H4 (cell line): ENCODE measurements around the gene C1QTNF8. TPM values are rescaled to one million over a fixed set of nuclear protein-coding genes. Genes with fewer than 3 reads are reported as not detected.

Experiments
- DNase-seq: peaks from one replicate; pipeline ENCODE4 v3.0.0-alpha.2; 2015; ENCODE audit warnings: low spot score
- total RNA-seq: library from RNA; depleted of rRNA; stranded (reverse); fragments of >200 nt; shearing (Covaris generic); gene quantifications from 2 replicates; pipeline ENCODE4 v1.2.3, GENCODE V29; 2014

C1QTNF8 gene
- total RNA-seq, 1 experiment from 2014 or later, result not detected

- no peak for DNase-seq
Measured at GRCh38 chr16:1077877-1078578, 18.0 kb downstream of the C1QTNF8 start.

- DNase-seq, result no peak
Measured at GRCh38 chr16:1076801-1077576, 19.1 kb downstream of the C1QTNF8 start.

- no peak for DNase-seq
Measured at GRCh38 chr16:1075546-1075945, 20.5 kb downstream of the C1QTNF8 start.

DNA sequence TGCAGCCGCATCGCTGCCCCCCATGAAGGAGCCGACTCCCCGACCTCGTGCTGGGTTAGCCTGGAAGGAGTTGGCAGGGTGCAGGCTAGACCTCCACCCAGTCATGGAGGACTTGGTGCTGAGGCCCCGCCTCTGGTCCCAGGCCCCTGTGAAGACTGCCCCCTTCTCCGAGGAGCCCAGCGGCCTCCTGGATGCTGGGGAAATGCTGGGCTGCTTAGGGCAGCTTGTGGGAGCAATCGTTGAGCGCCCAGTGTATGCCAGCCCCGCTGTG, 21.7 kb downstream of the C1QTNF8 start:
- no peak for DNase-seq

DNA sequence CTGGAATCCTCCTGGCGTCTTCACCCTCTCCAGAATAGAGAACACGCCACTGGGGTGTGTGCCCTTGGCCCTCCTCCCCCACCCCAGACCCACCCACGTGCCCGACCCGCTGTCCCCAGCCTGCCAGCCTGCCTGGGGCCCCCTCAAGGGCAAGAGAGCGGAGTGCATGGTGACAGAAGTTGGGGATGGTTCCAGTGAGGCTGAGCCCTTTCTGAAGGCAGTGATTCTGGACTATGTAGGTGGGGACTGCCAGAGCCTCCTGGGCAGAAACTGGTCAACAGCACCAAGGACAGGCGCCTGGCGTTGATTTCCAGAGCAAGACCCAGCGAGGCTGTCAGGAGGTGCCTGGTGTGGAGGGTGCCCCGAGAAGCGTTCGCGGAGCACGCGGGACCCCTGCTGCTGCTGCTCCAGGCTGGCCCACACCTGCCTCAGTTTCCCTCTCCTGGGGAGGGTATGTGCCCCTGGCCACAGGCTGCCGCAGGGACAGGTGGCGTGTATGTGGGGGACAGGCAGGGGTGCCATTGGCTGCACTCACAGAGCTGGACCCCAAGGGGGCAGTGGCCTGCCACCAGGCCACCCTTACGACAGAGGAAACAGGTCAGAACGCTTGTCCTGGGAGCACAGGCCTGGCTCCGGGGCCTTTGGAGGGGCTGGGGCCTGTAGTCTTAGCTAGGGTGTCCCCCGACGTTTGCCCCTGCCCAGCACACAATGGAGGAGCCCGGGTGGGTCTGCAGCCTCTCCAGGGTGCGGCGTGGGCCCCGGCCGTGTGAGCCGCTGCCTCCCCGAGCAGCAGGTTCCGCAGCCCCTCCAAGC, 22.3 kb downstream of the C1QTNF8 start:
- DNase-seq, result no peak

GRCh38 chr16:1073262-1073558, 22.8 kb downstream of the C1QTNF8 start:
- DNase-seq, result no peak

DNA sequence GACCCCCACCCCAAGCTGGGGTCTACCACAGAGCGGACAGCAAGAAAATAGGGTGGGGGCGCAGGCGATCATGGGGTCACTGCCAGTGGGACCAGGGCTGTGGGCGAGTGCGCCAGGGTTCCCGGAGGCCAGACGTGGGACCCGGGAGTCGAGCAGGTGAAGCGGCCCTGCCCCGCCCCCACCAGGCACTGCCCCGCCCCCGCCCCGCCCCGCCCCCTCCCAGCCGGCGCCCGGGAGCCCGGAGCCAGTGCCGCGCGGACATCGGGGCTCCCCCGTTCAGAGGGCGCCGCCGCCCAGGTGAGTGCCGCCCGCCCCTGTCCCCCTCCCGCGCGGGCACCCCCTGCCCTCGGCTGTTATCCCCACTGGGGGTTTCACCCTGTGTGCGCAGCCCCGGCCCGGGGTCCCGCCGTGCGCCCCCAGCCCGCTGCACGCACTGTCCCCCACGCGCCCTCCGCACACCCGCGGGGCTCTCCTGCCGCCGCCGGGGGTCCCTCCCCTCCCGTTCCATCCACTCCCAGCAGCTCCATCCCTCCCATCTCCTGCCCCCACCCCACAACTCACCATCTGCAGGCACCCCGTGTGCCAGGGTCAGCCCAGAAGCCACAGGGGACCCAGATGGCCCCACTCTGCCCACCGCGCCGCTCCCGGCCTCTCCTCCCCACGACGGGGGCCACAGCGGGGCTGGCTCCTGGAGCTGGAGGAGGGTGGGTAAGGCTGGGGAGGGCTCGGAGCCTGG, 23.4 kb downstream of the C1QTNF8 start, which contains the start of gene SSTR5:
Gene SSTR5, plus strand, starts transcription at position 222 of the 736 bp plus-strand sequence. CDS start 6,122 bp downstream, outside the sequence.
- no peak for DNase-seq

DNA sequence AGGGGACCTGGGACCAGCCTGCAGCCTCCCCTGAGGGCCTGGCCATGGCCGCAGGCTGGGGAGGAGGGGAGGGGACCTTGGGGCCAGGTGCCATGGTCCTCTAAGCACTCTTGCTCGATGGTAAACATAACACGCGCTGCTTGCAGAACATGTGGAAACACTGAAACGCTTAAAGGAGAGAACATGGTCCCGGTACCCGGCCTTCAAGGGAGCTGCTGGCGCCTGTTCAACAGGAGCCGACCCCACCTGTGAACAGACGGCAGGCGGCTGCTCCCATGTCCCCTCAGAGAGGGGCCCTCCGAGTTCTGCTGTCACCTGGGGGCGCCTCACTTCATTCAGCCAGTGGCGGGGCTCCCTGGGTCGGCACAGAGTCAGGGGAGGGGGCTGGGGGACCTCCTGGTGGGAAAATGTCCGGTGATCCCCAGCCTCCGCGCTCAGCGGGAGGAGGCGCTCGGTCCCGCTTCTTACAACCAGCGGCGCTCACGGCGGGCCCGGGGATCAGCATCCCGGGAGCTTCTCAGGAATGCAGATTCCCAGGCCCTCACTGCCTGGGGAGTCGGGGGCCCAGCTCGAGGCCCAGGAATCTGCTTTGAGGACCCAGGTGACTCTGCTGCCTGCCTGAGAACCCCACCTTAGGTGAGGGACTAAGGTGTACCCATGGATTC, 24.4 kb downstream of the C1QTNF8 start:
- no peak for DNase-seq

DNA sequence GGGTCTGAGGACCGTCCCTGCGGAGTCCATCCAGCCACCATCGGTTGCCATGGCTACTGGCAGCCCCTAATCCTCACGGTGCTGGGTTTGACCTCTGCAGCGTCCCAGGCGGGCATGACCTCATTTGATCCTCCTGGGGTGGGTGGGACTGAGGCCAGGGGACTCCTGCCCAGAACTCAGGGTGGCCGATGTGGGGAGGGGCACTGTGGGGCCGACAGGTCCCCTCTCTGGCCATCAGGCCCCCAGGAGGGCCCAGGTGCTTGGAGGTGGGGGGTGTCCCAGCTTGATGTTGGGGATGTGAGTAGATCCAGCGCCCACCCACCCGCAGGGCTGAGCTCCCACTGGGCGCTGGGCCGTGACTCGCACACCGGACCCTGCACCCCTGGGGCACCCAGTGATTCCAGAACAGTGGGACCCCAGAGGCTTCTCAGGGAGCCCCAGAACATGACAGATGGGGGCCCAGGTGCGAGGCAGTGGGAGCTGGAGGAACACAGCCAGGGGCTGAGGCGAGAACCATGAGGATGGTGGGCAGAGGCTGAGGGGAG, 25.1 kb downstream of the C1QTNF8 start:
- DNase-seq, result no peak

DNA sequence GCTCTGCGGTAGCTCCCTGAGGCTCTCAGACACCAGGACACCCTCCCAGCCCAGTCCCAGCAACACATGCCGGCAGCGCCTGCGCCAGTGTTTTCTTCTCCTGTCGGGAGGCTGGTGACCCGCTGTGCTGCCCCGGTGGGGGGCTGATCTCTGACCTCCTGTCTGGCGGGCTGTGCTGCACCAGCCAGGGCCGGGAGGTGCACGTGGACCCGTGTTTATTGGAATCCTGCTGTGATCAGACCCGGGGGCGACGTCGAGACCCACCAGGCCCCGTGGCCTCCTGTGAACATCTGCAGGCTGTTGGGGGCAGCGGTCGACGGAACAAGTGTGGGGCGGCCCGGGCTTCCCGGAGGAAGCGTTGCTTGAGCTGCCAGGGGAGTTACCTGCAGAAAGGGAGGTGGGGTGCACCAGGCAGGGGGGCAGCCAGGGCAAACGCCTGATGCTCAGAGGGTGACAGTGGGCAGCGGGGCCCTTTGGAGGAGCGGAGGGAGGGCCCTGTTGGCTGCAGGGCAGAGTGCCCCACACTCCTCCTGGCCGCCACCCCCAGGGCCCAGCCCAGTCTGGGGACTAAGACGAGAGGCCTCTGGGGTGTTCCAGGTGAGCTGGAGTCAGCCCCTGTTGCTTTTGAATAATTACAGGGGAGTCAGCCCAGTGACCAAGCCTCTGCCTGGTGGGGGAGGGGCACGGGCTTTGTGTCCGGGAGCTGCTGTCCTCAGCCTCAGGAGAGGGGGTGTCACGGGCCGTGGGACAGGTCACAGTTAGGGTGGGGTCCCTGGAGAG, 25.8 kb downstream of the C1QTNF8 start:
- DNase-seq, result no peak

GRCh38 chr16:1069154-1069553, 26.9 kb downstream of the C1QTNF8 start:
- DNase-seq, result no peak

GRCh38 chr16:1068451-1068850, 27.6 kb downstream of the C1QTNF8 start:
- no peak for DNase-seq

GRCh38 chr16:1067629-1068028, 28.4 kb downstream of the C1QTNF8 start:
- no peak for DNase-seq

DNA sequence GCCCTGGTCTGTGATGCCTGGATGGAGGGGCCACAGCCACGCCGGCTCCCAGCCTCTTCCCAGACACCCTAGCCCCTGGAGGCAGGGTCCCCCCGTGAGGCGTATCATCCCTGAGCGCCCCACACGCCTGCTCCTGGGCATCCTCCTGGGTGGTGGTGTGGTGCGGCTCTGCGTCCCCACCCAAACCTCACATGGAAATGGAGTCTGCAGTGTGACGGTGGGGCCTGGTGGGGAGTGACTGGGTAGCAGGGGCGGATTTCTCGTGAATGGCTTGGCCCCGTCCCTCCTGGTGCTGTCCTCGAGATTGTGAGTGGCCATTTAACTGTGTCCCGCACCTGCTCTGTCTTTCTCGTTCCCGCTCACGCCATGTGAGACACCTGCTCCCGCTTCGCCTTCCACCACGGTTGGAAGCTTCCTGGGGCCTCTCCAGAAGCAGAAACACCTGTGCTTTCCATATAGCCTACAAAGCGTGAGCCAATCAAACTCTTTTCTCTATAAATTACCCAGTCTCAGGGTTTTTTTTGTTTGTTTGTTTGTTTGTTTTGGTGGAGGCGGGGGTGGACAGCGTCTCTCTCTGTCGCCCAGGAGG, 29.4 kb downstream of the C1QTNF8 start:
- DNase-seq, result no peak

DNA sequence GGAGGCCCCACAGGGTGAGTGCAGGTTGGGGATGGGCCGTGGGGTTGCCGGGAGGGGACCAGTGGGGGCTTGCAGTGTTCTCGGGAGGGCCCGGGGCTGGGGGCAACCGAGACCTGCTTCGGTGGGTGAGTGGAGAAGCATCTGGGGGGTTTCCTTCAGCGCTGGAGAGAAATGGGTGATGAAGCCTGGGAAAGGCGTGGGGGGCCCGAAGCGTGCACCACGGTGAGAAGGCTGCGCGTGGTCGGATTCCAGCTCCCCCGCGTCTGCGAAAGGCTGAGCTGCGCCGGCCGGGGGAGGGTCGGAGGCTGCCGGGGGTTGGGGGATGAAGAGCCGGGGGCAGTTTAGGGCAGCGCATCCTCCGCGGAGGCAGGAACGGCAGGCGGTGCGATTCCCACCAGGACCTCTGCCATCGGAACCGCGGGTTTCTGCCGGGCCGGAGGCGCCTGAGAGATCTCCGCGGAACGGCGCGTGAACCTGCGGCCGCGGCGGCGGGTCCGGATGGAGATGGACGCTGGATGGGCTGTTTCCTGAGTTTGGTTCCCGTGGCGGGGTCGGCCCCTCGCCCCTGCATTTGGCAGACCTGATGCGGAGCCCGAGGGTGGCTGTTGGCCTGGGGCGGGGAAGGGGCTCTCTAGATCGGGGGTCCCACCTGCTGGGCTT, 30.4 kb downstream of the C1QTNF8 start:
- DNase-seq, result no peak

GRCh38 chr16:1063728-1064127, 32.3 kb downstream of the C1QTNF8 start:
- no peak for DNase-seq

DNA sequence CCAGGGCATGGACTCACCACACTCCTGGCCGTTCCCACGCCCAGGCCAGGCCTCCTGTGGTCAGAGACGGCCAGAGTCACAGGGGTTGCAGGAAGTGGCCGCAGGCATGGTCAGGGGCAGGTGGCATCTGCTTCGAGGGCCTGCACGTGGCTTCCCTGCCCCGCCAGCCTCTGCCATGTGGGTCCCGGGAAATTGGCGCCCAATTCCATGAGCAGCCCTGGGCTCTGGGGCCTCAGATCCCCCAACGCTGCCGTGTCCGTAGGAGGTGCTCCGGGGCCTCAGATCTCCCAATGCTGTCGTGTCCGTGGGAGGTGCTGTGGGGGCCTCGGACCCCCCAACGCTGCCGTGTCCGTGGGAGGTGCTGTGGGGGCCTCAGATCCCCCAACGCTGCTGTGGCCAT, 33.1 kb downstream of the C1QTNF8 start:
- DNase-seq, result no peak

DNA sequence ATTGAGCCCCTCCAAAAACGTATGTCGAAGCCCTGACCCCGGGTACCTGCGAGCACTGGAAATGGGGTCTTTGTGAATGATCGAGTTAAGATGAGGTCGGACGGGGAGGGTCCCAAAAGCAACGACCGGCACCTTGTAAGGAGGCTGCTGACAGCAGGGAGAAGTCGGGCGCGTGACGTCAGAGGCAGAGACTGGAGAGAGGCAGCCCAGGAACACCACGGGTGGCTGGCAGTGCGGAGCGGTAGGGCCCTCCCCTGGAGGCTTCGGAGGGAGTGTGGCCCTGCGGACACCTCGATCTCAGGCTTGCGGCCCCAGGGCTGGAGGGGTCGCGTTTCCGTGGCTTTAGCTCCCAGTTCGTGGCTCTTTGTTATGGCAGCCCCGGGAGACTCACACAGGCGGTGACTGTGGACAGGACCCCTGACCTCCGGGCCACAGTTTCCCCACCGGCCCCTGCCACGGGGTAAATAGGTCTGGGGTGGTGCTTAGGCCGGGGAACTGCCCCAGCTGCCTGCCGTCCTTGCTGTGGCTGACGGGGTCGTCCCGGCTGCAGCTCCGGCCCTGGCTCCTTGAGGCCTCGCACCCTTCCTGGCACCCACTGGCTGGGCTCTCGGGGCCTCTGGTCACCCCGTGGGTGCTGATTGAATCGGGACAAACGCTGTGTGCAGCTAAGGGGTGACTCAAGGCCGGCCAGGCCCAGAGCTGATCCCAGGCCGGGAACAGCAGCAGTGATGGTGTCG, 34.1 kb downstream of the C1QTNF8 start:
- DNase-seq, result no peak
